Measurements from ENCODE around the gene SPAG7.
A peak's percentile ranks its signal among the peaks of the same experiment; 100 is the strongest.

Gene SPAG7, protein sequence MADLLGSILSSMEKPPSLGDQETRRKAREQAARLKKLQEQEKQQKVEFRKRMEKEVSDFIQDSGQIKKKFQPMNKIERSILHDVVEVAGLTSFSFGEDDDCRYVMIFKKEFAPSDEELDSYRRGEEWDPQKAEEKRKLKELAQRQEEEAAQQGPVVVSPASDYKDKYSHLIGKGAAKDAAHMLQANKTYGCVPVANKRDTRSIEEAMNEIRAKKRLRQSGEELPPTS

GRCh38 chr17:4967539-4968485, at the start of gene SPAG7:
Gene SPAG7, minus strand, starts transcription at chr17:4967817. Its CDS starts 13 bp downstream, at chr17:4967804.
- DNase-seq = peak; percentile 90 to 91

GRCh38 chr17:5014357-5014756, 46.7 kb upstream of the SPAG7 start:
- DNase-seq = no peak

DNA sequence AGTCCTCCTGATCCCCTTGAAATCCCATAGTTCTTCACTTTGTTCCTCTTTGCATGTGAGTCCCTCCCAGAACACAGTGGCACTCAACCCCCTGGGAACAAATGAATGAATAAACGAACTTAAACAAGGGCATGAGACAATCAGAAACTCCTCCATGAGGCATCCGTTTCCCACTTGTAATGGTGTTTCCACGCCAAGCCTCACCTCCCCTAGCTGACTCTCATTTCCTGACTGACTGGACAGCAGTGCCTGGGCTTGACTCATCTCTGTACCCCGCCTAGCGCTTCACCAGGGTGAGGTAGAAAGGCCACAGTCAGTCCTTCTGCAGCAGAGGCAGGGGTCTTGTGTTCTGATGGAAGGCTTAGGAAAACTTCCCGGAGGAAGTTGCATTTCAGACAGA, 44.3 kb upstream of the SPAG7 start:
- DNase-seq = no peak

DNA sequence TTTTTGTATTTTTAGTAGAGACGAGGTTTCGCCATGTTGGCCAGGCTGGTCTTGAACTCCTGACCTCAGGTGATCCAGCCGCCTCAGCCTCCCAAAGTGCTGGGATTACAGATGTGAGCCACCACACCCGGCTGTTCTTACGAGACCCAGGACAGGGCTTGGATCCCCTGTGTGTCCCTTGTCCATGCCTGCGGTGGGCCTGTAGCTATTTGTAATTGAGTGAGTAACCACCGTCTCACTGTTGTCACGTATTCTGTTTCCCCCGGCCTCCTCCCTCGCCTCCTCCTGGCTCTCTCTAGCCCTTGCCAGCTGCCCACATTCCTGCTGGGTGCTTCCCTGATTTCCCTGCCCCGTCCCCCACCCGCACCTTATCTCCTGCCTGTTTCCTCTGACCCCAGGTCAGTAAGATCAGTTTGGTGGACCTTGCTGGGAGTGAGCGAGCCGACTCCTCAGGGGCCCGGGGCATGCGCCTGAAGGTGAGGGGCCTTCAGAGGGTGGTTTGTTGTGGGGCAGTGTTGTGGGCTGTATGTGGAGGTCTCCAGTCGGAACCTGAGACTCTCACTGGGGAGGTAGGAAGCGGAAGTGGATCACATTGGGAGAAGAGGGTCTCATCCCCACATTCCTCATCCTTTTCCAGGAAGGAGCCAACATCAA, 35.7 kb upstream of the SPAG7 start:
- DNase-seq = no peak

- DNase-seq = no peak
Measured at GRCh38 chr17:5002121-5002788, 34.6 kb upstream of the SPAG7 start.

- DNase-seq = no peak
Measured at GRCh38 chr17:5000237-5000639, 32.6 kb upstream of the SPAG7 start.

GRCh38 chr17:4999430-5000093, 31.9 kb upstream of the SPAG7 start:
- DNase-seq = no peak

GRCh38 chr17:4998732-4999429, 31.3 kb upstream of the SPAG7 start:
- DNase-seq = no peak

- peak in 1 of 2 experiments; percentile 40 for DNase-seq
Measured at GRCh38 chr17:4998027-4998731, 30.6 kb upstream of the SPAG7 start.

GRCh38 chr17:4997302-4998026, 29.8 kb upstream of the SPAG7 start, which contains the start of the genes INCA1 and KIF1C:
Gene INCA1, minus strand, starts transcription at chr17:4997522. Its CDS starts 3,085 bp downstream, at chr17:4994437.
Gene KIF1C, plus strand, starts transcription at chr17:4997950. Its CDS starts 2,297 bp downstream, at chr17:5000247.
- peak; percentile 80 to 88 for DNase-seq

DNA sequence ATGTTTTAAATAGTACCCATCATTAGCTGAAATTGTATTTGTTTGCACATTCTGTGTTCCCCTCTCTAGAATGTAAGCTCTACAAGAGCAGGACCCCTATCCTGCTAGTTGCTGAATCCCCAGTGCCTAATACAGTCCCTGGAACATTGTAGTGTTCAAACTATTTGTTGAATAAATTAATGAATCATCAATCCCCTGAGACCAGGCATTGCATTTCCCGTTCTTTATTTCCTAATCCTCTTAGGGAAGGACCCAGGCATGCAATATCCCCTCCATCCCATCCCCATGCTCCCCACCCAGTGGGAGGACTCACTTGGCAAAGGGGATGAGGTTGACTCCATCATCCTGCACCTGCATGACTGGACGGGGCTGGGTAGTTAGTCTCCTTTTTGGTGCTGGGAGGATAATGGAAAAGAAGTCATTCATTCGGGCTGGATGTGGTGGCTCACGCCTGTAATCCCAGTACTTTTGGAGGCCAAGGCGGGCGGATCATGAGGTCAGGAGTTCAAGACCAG, 26.5 kb upstream of the SPAG7 start:
- no peak for DNase-seq

DNA sequence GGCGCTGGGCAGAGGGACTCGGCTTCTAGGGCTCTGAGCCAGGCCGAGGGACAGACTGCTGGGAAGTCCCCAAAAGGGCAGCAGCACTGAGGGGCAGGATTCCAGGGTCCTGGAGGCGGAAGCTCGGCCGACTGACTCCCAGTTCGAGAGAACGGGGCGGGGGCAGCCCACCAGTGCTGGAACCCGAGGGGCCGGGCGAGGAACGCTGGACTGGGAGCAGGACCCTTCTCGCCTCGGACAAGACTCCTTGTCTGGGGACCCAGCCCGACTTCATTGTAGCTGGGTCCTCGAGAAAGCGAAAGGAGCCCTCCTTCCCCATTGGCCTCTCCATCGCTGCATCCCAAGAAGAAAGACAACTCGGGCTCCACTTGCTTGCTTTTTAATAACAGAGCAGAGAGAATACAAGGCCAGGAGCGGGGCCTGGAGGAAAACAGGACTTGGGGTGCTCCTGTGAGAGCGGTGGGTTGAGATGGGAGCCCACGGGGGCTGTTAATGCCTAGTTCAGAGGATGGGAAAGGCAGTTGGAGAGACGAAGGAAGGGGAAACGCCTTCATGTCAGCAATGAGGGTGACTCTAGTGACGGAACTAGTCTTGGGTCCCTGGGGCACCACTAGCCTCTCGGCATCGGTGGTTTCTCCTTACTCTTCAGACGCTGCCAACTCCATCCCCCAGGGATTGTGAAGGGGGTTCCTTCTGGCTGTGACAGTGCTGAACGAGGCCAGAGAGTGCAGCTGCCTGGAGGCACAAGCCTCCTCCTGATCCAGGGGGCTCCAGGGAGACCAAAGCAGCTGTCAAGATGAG, 20.4 kb upstream of the SPAG7 start:
- no peak for DNase-seq

- DNase-seq = peak; percentile 44 to 80
Measured at GRCh38 chr17:4986951-4987766, 19.5 kb upstream of the SPAG7 start, which contains the start of gene CAMTA2. Gene CAMTA2, minus strand, starts transcription at chr17:4987675. Its CDS starts 1,453 bp downstream, at chr17:4986222.

GRCh38 chr17:4986403-4986802, 18.8 kb upstream of the SPAG7 start:
- no peak for DNase-seq

DNA sequence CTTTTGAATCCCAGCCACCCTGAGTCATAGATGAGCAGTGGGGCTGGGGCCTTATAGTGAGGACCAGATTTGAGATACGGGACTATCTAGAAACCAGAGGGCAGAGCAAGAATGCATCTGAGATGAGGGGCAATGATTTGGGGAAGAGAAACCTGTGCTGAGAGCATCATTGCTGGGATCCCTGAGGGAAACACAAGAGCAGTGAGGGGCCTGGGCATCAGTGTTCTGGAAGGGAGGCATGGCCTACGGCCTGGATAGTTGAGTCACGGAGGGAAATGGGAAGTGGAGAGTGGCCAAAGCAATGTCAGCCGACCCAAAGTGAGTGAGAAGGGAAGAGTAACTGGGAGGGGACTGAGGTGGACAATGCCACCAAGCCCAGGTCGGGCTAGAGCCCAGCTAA, 14.7 kb upstream of the SPAG7 start:
- DNase-seq = no peak

GRCh38 chr17:4980644-4981216, 13.1 kb upstream of the SPAG7 start:
- DNase-seq = peak; percentile 11 to 57

GRCh38 chr17:4978726-4979125, 11.1 kb upstream of the SPAG7 start:
- no peak for DNase-seq

Measured in NCI-H524 (cell line).